ENCODE data around the gene ZFHX2.

ZFHX2 gene

GRCh38 chr14:23572524-23572828 lies 20.9 kb upstream of the ZFHX2 start:
- DNase-seq, result no peak

GRCh38 chr14:23571701-23572523 lies 20.3 kb upstream of the ZFHX2 start:
- no peak for DNase-seq

- DNase-seq, result no peak
Measured at GRCh38 chr14:23570806-23571483, 19.4 kb upstream of the ZFHX2 start.

GRCh38 chr14:23569443-23570151 lies 18.0 kb upstream of the ZFHX2 start:
- peak; percentile 60 for DNase-seq

- DNase-seq, result no peak
Measured at GRCh38 chr14:23568600-23569331, 17.2 kb upstream of the ZFHX2 start.

- no peak for DNase-seq
Measured at GRCh38 chr14:23568021-23568599, 16.5 kb upstream of the ZFHX2 start.

GRCh38 chr14:23567186-23568020 lies 15.8 kb upstream of the ZFHX2 start, which contains the start of gene AP1G2:
Gene AP1G2, minus strand, starts transcription at chr14:23567791. Its CDS starts 477 bp downstream, at chr14:23567314.
- peak; percentile 69 for DNase-seq

- DNase-seq, result no peak
Measured at GRCh38 chr14:23566778-23567185, 15.2 kb upstream of the ZFHX2 start.

- no peak for DNase-seq
Measured at GRCh38 chr14:23566112-23566777, 14.7 kb upstream of the ZFHX2 start.

- no peak for DNase-seq
Measured at GRCh38 chr14:23565626-23566025, 14.1 kb upstream of the ZFHX2 start.

GRCh38 chr14:23564876-23565275 lies 13.3 kb upstream of the ZFHX2 start:
- DNase-seq, result no peak

- no peak for DNase-seq
Measured at GRCh38 chr14:23564181-23564812, 12.7 kb upstream of the ZFHX2 start.

- no peak for DNase-seq
Measured at GRCh38 chr14:23563473-23564180, 12.1 kb upstream of the ZFHX2 start.

GRCh38 chr14:23562822-23563472 lies 11.4 kb upstream of the ZFHX2 start:
- peak; percentile 38 for DNase-seq

- DNase-seq, result no peak
Measured at GRCh38 chr14:23561873-23562821, 10.6 kb upstream of the ZFHX2 start.

GRCh38 chr14:23561259-23561658 lies 9.7 kb upstream of the ZFHX2 start:
- DNase-seq, result no peak

- DNase-seq, result no peak
Measured at GRCh38 chr14:23559926-23560520, 8.5 kb upstream of the ZFHX2 start.
